ENCODE results near the gene ADAMTS12.

- TF ChIP-seq CTCF (IDR thresholded peaks at IDR 0.05) (no peak), POLR2AphosphoS5 (IDR thresholded peaks at IDR 0.05; ENCODE audit: low read depth, low read length) (no peak)
Observed at GRCh38 chr5:33921002-33921401, 29.2 kb upstream of the ADAMTS12 start.
